Stimulated activated naive CD8-positive, alpha-beta T cell treated with anti-CD3 and anti-CD28 coated beads, Interleukin-15, amount 100 ng/mL, for 72 hours (primary cell): ENCODE results near the gene B4GALNT4.
"Not testable (repeated sequence)": the region's sequence is repeated elsewhere in the genome, so short reads cannot be mapped to it uniquely, and the experiment has no call there.

ENCODE experiments used
- ATAC-seq: fragments of 150-1000 bp; cut with Tn5 transposase; 2 replicates; pipeline ENCODE4 v1.10.0; 2021; ENCODE audit warnings: mild to moderate bottlenecking, moderate library complexity
- DNase-seq, 2 donors: peaks; one replicate each; pipeline ENCODE4 v3.0.0; 2021 to 2022
- H3K27ac Mint-ChIP-seq, 2 donors: one replicate each; pipeline ENCODE4 v1.8.0; 2022; ENCODE audit warnings: mild to moderate bottlenecking in 2 of 2, mixed read lengths in 2 of 2, moderate library complexity in 2 of 2
- H3K27me3 Mint-ChIP-seq: one replicate; pipeline ENCODE4 v1.8.0; 2022; ENCODE audit warnings: mixed read lengths
- H3K4me1 Mint-ChIP-seq: one replicate; pipeline ENCODE4 v1.8.0; 2022; ENCODE audit warnings: mild to moderate bottlenecking, mixed read lengths
- H3K4me3 Mint-ChIP-seq, 2 donors: one replicate each; pipeline ENCODE4 v1.8.0; 2022; ENCODE audit warnings: mild to moderate bottlenecking in 2 of 2, mixed read lengths in 2 of 2, moderate library complexity in 1 of 2
- H3K9me3 Mint-ChIP-seq, 2 donors: one replicate each; pipeline ENCODE4 v1.8.0; 2022; ENCODE audit warnings: mixed read lengths in 2 of 2

Gene B4GALNT4

GRCh38 chr11:408154-409007 lies 39.1 kb downstream of the B4GALNT4 start:
- no peaks in the 10 kb centered on the region for H3K27me3 Mint-ChIP-seq
- H3K4me1 Mint-ChIP-seq: peaks cover 36% of the 10 kb centered on the region
- DNase-seq: no peak
- H3K27ac Mint-ChIP-seq: no peak overlapping the region
- no peaks in the 10 kb centered on the region for H3K9me3 Mint-ChIP-seq
- peak overlapping the region in 1 of 2 donors; percentile 70 for H3K4me3 Mint-ChIP-seq
- no peak for ATAC-seq

DNA sequence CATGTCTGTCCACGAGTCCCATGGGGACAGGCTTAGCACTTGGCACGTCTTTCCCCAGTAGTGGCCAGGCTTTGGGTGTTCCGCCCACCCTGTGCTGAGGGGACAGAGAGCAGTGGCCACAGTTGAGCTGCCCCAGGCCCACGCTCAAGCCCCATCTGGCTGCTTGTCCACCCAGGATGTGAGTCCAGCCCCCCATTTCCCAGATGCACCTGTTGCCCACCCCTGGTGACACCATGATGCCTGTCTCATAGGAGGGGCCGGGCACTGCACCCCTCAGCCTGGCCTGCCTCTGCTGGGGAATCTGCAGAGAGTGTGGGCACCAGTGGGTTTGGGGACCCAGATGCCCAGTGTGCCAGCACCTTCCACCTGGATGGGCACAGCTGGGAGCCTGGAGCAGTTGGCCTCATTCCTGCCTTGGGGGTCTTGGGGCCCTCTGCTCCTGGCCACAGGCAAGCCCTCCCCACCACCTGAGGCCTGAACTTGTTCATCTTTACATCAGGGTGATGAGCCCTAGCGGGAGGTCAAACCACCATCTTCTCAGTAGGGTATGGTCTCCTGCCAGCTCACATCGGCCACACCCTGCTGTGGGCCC lies 39.8 kb downstream of the B4GALNT4 start:
- Mint-ChIP-seq H3K27ac (no peak overlapping the region), H3K4me3 (no peak overlapping the region)

GRCh38 chr11:409600-410483 lies 40.5 kb downstream of the B4GALNT4 start:
- Mint-ChIP-seq H3K4me1 (peaks cover 46% of the 10 kb centered on the region), H3K9me3 (no peaks in the 10 kb centered on the region), H3K27me3 (no peaks in the 10 kb centered on the region), H3K27ac (no peak overlapping the region), H3K4me3 (no peak overlapping the region)
- ATAC-seq: no peak
- peak in 1 of 2 donors; percentile 13 for DNase-seq

More for the DNA sequence above, 39.8 kb downstream of the B4GALNT4 start:
- Mint-ChIP-seq H3K4me1 (peaks cover 43% of the 10 kb centered on the region), H3K9me3 (no peaks in the 10 kb centered on the region), H3K27me3 (no peaks in the 10 kb centered on the region)
- DNase-seq (peak in 1 of 2 donors; percentile 13), ATAC-seq (no peak)

DNA sequence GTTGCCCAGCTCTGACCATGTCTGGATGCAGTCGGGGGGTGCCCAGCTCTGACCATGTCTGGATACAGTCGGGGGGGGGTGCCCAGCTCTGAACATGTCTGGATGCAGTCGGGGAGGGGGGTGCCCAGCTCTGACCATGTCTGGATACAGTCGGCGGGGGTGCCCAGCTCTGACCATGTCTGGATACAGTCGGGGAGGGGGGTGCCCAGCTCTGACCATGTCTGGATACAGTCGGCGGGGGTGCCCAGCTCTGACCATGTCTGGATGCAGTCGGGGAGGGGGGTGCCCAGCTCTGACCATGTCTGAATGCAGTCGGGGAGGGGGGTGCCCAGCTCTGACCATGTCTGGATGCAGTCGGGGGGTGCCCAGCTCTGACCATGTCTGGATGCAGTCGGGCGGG lies 41.4 kb downstream of the B4GALNT4 start:
- not testable (repeated sequence) for H3K27ac Mint-ChIP-seq, ATAC-seq, H3K27me3 Mint-ChIP-seq, H3K4me3 Mint-ChIP-seq, H3K9me3 Mint-ChIP-seq
- peaks cover 46% of the 10 kb centered on the region for H3K4me1 Mint-ChIP-seq
- DNase-seq: peak in 1 of 2 donors; percentile 6

- ATAC-seq, H3K27me3 Mint-ChIP-seq, H3K9me3 Mint-ChIP-seq, DNase-seq, H3K4me3 Mint-ChIP-seq, H3K27ac Mint-ChIP-seq: not testable (repeated sequence)
- H3K4me1 Mint-ChIP-seq: peaks cover 54% of the 10 kb centered on the region
Observed at GRCh38 chr11:411520-411919, 42.2 kb downstream of the B4GALNT4 start.

DNA sequence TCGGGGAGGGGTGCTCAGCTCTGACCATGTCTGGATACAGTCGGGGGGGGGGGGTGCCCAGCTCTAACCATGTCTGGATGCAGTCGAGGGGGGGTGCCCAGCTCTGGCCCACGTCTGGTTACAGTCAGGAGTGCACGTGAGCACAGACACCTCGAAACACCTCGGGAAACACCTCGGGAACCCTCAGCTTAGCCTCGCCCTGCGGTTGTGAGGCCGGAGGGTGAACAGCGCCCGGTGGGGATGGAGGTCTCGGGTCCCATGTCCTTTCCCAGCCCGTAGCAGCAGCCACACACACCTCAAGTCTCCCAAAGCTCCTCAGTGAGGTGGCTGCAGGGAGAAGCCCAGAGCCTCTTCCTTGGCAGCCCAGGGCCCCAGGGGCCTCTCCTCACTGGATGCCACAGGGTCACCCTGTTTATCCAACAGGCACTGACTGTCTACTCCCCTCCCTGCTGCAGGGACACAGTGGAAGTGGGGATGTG lies 43.4 kb downstream of the B4GALNT4 start:
- no peak overlapping the region for H3K4me3 Mint-ChIP-seq
- H3K9me3 Mint-ChIP-seq: no peaks in the 10 kb centered on the region
- no peaks in the 10 kb centered on the region for H3K27me3 Mint-ChIP-seq
- ATAC-seq: no peak
- H3K27ac Mint-ChIP-seq: no peak overlapping the region
- DNase-seq: peak in 1 of 2 donors; percentile 7
- peaks cover 49% of the 10 kb centered on the region for H3K4me1 Mint-ChIP-seq

- H3K27ac Mint-ChIP-seq: peak overlapping the region; percentile 19 to 56
- peak overlapping the region; percentile 39 to 69 for H3K4me3 Mint-ChIP-seq
- ATAC-seq (no peak), DNase-seq (peak in 1 of 2 donors; percentile 12)
- no peaks in the 10 kb centered on the region for H3K9me3 Mint-ChIP-seq
- H3K4me1 Mint-ChIP-seq: peaks cover 46% of the 10 kb centered on the region
- no peaks in the 10 kb centered on the region for H3K27me3 Mint-ChIP-seq
Observed at GRCh38 chr11:413120-414081, 44.1 kb downstream of the B4GALNT4 start.

GRCh38 chr11:414318-414857 lies 45.1 kb downstream of the B4GALNT4 start:
- ATAC-seq (peak; percentile 44), DNase-seq (no peak)
- Mint-ChIP-seq H3K27me3 (no peaks in the 10 kb centered on the region), H3K9me3 (no peaks in the 10 kb centered on the region), H3K4me1 (peaks cover 46% of the 10 kb centered on the region), H3K27ac (peak overlapping the region in 1 of 2 donors; percentile 36), H3K4me3 (peak overlapping the region; percentile 87 to 96)

DNA sequence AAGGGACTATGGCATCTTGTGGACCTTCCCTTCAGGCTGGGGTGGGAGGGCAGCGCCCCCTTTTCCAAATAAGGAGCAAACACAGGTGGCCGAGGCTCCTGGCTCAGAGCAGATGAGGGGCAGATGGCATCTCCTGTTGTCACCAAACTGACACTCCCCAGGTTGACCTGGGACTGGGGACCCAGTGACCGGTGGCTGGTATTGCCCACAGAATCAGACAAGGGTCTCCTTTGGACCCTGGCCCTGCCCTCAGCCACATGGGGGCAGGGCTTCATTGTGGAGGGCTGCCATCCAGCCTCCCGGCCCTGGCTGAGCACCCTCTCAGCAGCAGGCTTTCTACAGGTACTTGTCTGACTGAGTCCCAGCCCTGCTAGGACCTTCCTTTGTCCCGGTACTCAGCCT lies 46.3 kb downstream of the B4GALNT4 start:
- peak overlapping the region; percentile 87 to 96 for H3K4me3 Mint-ChIP-seq
- H3K27me3 Mint-ChIP-seq: no peaks in the 10 kb centered on the region
- peak overlapping the region in 1 of 2 donors; percentile 83 for H3K27ac Mint-ChIP-seq
- peaks cover 40% of the 10 kb centered on the region for H3K4me1 Mint-ChIP-seq
- no peaks in the 10 kb centered on the region for H3K9me3 Mint-ChIP-seq
- DNase-seq (peak in 1 of 2 donors; percentile 30), ATAC-seq (peak; percentile 8)

GRCh38 chr11:416051-416756 lies 46.9 kb downstream of the B4GALNT4 start:
- ATAC-seq (peak; percentile 16), DNase-seq (no peak)
- Mint-ChIP-seq H3K27me3 (no peaks in the 10 kb centered on the region), H3K27ac (peak overlapping the region; percentile 50 to 83), H3K4me3 (peak overlapping the region; percentile 87 to 96), H3K4me1 (peaks cover 40% of the 10 kb centered on the region), H3K9me3 (no peaks in the 10 kb centered on the region)

- peak; percentile 40 for ATAC-seq
- Mint-ChIP-seq H3K4me1 (peaks cover 40% of the 10 kb centered on the region), H3K9me3 (no peaks in the 10 kb centered on the region), H3K27ac (no peak overlapping the region), H3K27me3 (no peaks in the 10 kb centered on the region), H3K4me3 (peak overlapping the region; percentile 87 to 96)
- peak in 1 of 2 donors; percentile 56 for DNase-seq
Observed at GRCh38 chr11:416757-417621, 47.7 kb downstream of the B4GALNT4 start.

DNA sequence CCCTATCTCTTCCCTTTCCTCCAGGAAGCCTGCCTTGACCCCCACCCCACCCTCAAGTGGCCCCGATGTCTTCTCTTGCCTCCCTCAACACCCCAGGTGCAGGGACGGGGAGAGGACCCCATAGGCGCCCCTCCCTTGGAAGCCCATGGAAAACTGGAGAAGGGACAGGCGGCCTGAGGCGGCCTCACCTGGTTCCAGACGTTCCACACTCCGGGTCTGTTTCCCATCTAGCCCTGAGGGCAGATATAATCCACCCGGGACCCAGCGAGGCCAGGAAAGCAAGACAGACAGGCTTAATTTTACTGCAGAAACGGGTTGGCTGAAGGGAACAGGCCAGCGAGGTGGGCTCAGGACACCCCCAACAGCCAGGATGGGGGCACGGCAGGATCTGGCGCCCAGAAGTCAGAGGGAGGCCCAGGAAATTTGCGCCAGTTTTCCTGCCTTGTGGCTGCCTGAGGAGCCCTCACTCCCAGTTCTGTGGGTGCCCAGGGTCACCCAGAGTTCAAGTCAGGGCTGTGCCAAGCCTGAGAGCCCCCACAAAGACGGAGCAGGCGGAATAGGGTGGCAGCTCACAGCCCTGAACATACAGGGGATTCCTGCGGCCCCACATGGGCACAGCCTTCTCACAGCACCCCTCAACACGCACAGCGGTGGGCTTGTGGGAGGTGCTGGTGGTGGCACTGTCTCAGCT lies 48.5 kb downstream of the B4GALNT4 start:
- no peaks in the 10 kb centered on the region for H3K27me3 Mint-ChIP-seq
- DNase-seq (no peak), ATAC-seq (no peak)
- H3K27ac Mint-ChIP-seq: no peak overlapping the region
- H3K4me1 Mint-ChIP-seq: peaks cover 37% of the 10 kb centered on the region
- no peaks in the 10 kb centered on the region for H3K9me3 Mint-ChIP-seq
- H3K4me3 Mint-ChIP-seq: peak overlapping the region; percentile 77 to 80
